ENCODE measurements around the gene CRYBG2.

The CRYBG2 gene

DNA sequence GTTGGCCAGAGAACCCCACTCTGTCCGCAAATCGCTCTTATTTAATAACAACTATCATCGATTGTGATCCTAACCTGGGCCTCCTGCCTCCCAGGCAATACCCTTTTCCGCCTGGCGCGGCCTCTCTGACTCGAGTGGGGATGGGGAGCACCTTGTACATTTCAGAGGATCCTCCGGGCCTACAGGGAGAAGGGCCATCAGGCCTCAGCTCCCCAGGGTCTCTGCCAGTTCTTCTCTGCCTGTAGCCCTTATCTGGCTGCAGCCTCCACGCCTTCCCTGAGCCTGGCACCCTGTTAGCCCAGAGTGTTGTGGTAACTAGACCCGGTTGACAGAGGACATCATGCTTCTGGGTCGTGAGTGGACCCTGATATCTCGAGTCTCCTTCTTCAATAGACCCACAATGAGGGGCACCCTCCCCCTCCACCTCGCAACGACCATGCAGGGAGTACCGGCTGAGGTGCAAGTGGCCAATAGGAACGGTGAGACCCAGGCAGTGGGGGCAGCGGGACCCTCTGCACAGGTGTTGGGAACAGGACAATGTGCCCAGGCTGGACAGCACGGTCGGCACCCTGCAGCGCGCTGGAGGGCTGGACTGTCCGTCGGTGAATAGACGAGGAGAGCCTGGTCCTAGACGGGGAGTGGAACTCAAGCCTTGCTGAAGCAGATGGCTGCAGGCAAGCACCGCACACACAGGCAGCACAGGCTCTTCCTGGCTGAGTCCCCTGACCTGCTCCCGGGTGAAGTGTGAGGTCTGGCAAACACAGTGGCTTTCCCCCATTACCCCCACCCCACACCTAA lies 7.1 kb upstream of the CRYBG2 start:
- TF ChIP-seq, protein P1, sequence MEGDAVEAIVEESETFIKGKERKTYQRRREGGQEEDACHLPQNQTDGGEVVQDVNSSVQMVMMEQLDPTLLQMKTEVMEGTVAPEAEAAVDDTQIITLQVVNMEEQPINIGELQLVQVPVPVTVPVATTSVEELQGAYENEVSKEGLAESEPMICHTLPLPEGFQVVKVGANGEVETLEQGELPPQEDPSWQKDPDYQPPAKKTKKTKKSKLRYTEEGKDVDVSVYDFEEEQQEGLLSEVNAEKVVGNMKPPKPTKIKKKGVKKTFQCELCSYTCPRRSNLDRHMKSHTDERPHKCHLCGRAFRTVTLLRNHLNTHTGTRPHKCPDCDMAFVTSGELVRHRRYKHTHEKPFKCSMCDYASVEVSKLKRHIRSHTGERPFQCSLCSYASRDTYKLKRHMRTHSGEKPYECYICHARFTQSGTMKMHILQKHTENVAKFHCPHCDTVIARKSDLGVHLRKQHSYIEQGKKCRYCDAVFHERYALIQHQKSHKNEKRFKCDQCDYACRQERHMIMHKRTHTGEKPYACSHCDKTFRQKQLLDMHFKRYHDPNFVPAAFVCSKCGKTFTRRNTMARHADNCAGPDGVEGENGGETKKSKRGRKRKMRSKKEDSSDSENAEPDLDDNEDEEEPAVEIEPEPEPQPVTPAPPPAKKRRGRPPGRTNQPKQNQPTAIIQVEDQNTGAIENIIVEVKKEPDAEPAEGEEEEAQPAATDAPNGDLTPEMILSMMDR (IDR thresholded peaks at IDR 0.05) = no peak
- Histone ChIP-seq H3K36me3 (no peaks in the 10 kb centered on the region), H3K4me3 (ENCODE audit: low read depth in 1 of 2, low read length in 1 of 2) (no peak overlapping the region), H3K27ac (no peak overlapping the region), H3K9me3 (no peaks in the 10 kb centered on the region), H3K27me3 (peaks cover 97% of the 10 kb centered on the region), H3K4me1 (ENCODE audit: control insufficient read depth in 1 of 2, insufficient read depth in 1 of 2, low read depth in 1 of 2, low read length in 1 of 2) (peaks cover 2 to 15% of the 10 kb centered on the region in 2 experiments)

DNA sequence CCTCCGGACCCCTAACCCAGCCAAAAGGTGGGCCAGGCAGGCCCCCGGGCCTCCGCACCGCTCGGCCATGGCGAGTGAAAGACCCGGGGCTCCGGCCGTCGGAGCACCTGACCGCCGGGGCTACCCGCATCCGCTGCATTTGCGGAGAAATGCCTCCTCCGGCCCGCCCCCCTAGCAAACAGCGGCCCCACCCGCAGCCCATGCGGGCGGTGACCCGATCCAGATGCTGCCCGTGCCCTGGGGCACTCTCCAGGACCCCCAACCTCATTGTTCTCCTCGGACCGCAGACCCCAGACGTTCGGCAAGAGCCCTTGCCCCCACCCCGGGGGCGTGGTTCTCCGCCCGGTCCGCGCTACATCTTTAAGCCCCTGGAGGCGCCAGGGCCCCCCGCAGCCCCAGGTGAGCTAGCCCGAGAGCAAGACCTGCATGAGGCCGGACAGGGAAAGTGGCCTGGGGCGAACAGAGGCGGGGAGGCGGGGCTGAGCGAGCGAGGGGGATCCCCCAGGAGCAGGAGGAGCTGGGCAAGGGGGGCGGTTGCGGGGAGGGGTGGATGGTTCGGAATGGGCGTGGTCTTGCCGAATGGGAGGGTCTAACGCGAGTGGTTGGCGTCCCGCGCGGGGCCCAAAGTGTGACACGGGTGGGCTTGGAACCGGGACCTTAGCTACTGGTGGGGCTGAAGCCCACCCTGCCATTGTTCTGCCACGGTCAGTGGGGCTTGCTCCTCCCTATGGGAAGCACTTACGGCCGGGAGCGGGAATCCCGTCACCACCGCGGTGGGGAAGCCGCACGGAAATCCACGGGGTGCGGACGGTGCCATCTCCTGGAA lies 6.3 kb upstream of the CRYBG2 start:
- peaks cover 95% of the 10 kb centered on the region for H3K27me3 ChIP-seq
- H3K4me1 ChIP-seq (ENCODE audit: control insufficient read depth in 1 of 2, insufficient read depth in 1 of 2, low read depth in 1 of 2, low read length in 1 of 2) = peaks cover 2 to 15% of the 10 kb centered on the region in 2 experiments
- H3K9me3 ChIP-seq = no peaks in the 10 kb centered on the region
- no peak overlapping the region for H3K4me3 ChIP-seq (ENCODE audit: low read depth in 1 of 2, low read length in 1 of 2)
- H3K36me3 ChIP-seq = no peaks in the 10 kb centered on the region
- TF ChIP-seq, protein P1 (IDR thresholded peaks at IDR 0.05) = no peak
- no peak overlapping the region for H3K27ac ChIP-seq

GRCh38 chr1:26358411-26359384 lies 4.8 kb upstream of the CRYBG2 start:
- no peak overlapping the region for H3K4me3 ChIP-seq (ENCODE audit: low read depth in 1 of 2, low read length in 1 of 2)
- no peaks in the 10 kb centered on the region for H3K36me3 ChIP-seq
- H3K27ac ChIP-seq = no peak overlapping the region
- TF ChIP-seq, protein P1 (IDR thresholded peaks at IDR 0.05) = no peak
- H3K9me3 ChIP-seq = no peaks in the 10 kb centered on the region
- H3K27me3 ChIP-seq = peaks cover 83% of the 10 kb centered on the region
- peaks cover 2 to 15% of the 10 kb centered on the region in 2 experiments for H3K4me1 ChIP-seq (ENCODE audit: control insufficient read depth in 1 of 2, insufficient read depth in 1 of 2, low read depth in 1 of 2, low read length in 1 of 2)

- no peaks in the 10 kb centered on the region for H3K36me3 ChIP-seq
- no peak overlapping the region for H3K4me3 ChIP-seq (ENCODE audit: low read depth in 1 of 2, low read length in 1 of 2)
- H3K27me3 ChIP-seq = peaks cover 70% of the 10 kb centered on the region
- no peaks in the 10 kb centered on the region for H3K9me3 ChIP-seq
- TF ChIP-seq, protein P1 (IDR thresholded peaks at IDR 0.05) = no peak
- H3K4me1 ChIP-seq (ENCODE audit: control insufficient read depth in 1 of 2, insufficient read depth in 1 of 2, low read depth in 1 of 2, low read length in 1 of 2) = peaks cover 2 to 15% of the 10 kb centered on the region in 2 experiments
- H3K27ac ChIP-seq = no peak overlapping the region
These were observed 3.2 kb upstream of the CRYBG2 start for GRCh38 chr1:26357121-26357602.

DNA sequence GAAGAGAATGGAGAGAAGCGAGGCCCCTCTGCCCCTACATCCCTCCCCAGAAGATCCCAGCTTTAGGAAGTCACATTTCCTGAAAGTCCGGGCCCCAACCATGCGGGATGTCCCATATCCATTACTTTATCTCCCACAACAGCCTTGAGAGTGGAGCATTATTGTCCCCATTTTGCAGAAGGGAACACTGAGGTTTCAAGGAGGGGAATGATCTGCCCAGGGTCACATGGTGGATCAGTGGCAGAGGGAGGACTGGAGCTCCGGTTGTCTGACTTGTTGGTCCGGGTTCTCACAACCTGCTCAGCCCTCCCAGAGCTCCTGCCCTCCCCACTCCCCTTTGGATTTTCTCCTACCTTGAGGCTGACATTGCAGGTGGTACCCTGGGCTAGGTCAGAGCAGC lies 2.2 kb upstream of the CRYBG2 start:
- TF ChIP-seq, protein P1 (IDR thresholded peaks at IDR 0.05) = no peak
- H3K4me1 ChIP-seq (ENCODE audit: control insufficient read depth in 1 of 2, insufficient read depth in 1 of 2, low read depth in 1 of 2, low read length in 1 of 2) = peaks cover 2 to 15% of the 10 kb centered on the region in 2 experiments
- H3K9me3 ChIP-seq = no peaks in the 10 kb centered on the region
- peaks cover 59% of the 10 kb centered on the region for H3K27me3 ChIP-seq
- no peaks in the 10 kb centered on the region for H3K36me3 ChIP-seq
- no peak overlapping the region for H3K27ac ChIP-seq
- H3K4me3 ChIP-seq (ENCODE audit: low read depth in 1 of 2, low read length in 1 of 2) = no peak overlapping the region

Data from neutrophil (primary cell).